Measurements from ENCODE around the gene SLC25A25.

GRCh38 chr9:128025736-128026135 is 42.3 kb upstream of the SLC25A25 start:
- TF ChIP-seq CTCF (IDR thresholded peaks at IDR 0.05) (no peak), POLR2A (IDR thresholded peaks at IDR 0.05) (no peak)

Data from adrenal gland (tissue), 5 donors.